ENCODE data around the gene PATJ. TPM values are rescaled to one million over a fixed set of nuclear protein-coding genes. Genes with fewer than 3 reads are reported as not detected.

Gene PATJ
- polyA plus RNA-seq, 1 of the 3 experiments (the other 2 are of a cell fraction): 3.0 TPM

DNA sequence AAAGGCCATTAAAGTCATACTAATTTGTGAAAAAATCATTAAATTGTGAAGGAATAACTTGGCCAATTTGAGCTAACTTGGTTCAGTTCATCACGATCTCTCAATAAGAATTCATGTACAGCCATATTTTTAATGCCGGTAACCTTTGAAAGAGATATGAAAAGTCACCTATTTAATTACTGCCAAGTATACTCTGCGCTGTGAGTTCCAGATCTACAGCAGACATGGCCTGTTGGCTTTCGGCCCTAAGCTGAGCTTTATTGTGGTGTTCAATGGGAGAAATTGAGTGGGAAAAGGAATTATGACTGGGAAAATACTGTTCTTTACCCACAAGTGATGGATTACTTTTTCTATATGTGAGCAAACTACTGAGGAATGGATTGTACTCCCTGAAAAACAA lies 292.5 kb downstream of the PATJ start:
- WGBS (ENCODE audit: low lambda C conversion rate): 79% methylated on average over 4 of the region's 4 CpGs

DNA sequence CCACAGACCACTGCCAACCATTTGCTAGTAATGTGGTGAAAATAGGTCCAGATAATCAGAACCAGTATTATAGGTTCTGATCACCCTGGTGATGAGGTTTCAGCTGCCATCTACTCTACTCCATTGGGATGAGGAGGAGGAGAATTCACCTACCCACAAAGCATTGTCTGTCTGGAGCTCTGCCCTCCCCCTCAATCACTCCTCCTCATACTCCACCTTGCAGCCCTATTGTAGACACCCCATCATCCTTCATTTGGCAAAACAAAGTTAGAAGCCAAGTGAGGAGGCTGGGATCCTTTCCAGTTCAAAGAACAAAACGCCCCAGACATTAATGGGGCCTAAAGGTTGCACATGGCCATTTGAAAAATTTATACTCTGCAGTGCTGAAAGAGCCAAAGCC lies 295.0 kb downstream of the PATJ start:
- H3K4me2 ChIP-seq: no peak overlapping the region
- H3K27me3 ChIP-seq (ENCODE audit: insufficient read depth): no peaks in the 10 kb centered on the region
- no peaks in the 10 kb centered on the region for H3K9me2 ChIP-seq
- ChIA-PET CTCF (interaction anchor here (1.2 to 1.8 kb wide), 2 partner anchors 12 to 45 kb away, joined by 4 to 5 read pairs; no protein-coding TSS in a partner anchor), POLR2A (no interaction called here)
- H3K27ac ChIP-seq (ENCODE audit: low read depth in 2 of 2, low read length in 1 of 2): no peak overlapping the region
- no peak for DNase-seq
- H3K4me1 ChIP-seq (ENCODE audit: control insufficient read depth in 1 of 2, insufficient read depth in 2 of 2, low read depth in 1 of 2, low read length in 1 of 2): peaks cover 0 to 4% of the 10 kb centered on the region in 2 experiments; a peak in 1 of 4 replicates
- H3F3A ChIP-seq (replicated peaks; ENCODE audit: insufficient read depth): no peaks in the 10 kb centered on the region
- H3K4me3 ChIP-seq (ENCODE audit: low read depth in 2 of 2, low read length in 1 of 2): no peak overlapping the region
- H3K36me3 ChIP-seq (replicated peaks in 1 of 2; ENCODE audit: control insufficient read depth in 1 of 2, insufficient read depth in 2 of 2, low read length in 1 of 2): no peaks in the 10 kb centered on the region
- no peaks in the 10 kb centered on the region for H3K9me3 ChIP-seq
- no peaks in the 10 kb centered on the region for H4K20me1 ChIP-seq (ENCODE audit: insufficient read depth)
- no peak overlapping the region for H2AFZ ChIP-seq (ENCODE audit: low read depth)
- H3K79me2 ChIP-seq (ENCODE audit: insufficient read depth): no peaks in the 10 kb centered on the region
- 60% methylated on average over 1 of the region's 1 CpG for WGBS (ENCODE audit: low lambda C conversion rate)
- no peak for TF ChIP-seq TAF1 (IDR thresholded peaks at IDR 0.05; ENCODE audit: borderline replicate concordance, low read depth, low read length)
- no peak for TF ChIP-seq EP300 (IDR thresholded peaks at IDR 0.05; ENCODE audit: borderline replicate concordance in 1 of 2, low read depth in 1 of 2, low read length in 1 of 2)
- no peak for TF ChIP-seq RXRA (IDR thresholded peaks at IDR 0.05; ENCODE audit: borderline replicate concordance, low read depth)
- TF ChIP-seq, protein P1, sequence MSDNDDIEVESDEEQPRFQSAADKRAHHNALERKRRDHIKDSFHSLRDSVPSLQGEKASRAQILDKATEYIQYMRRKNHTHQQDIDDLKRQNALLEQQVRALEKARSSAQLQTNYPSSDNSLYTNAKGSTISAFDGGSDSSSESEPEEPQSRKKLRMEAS (IDR thresholded peaks at IDR 0.05; ENCODE audit: low read depth): no peak
- no peak for TF ChIP-seq RAD21 (IDR thresholded peaks at IDR 0.05; ENCODE audit: low read length)
- TF ChIP-seq NRF1 (IDR thresholded peaks at IDR 0.05; ENCODE audit: low read depth, low read length): no peak
- H3K9ac ChIP-seq: no peak overlapping the region

More for the DNA sequence above, 292.5 kb downstream of the PATJ start:
- Histone ChIP-seq H3K4me1 (ENCODE audit: control insufficient read depth in 1 of 2, insufficient read depth in 2 of 2, low read depth in 1 of 2, low read length in 1 of 2) (peaks cover 0 to 4% of the 10 kb centered on the region in 2 experiments; a peak in 1 of 4 replicates), H3K9me3 (no peaks in the 10 kb centered on the region), H3K79me2 (ENCODE audit: insufficient read depth) (no peaks in the 10 kb centered on the region), H3K27me3 (ENCODE audit: insufficient read depth) (no peaks in the 10 kb centered on the region), H3F3A (replicated peaks; ENCODE audit: insufficient read depth) (no peaks in the 10 kb centered on the region), H2AFZ (ENCODE audit: low read depth) (no peak overlapping the region), H3K36me3 (replicated peaks in 1 of 2; ENCODE audit: control insufficient read depth in 1 of 2, insufficient read depth in 2 of 2, low read length in 1 of 2) (no peaks in the 10 kb centered on the region), H3K9me2 (no peaks in the 10 kb centered on the region), H3K9ac (no peak overlapping the region), H3K27ac (ENCODE audit: low read depth in 2 of 2, low read length in 1 of 2) (no peak overlapping the region), H3K4me3 (ENCODE audit: low read depth in 2 of 2, low read length in 1 of 2) (no peak overlapping the region), H3K4me2 (no peak overlapping the region), H4K20me1 (ENCODE audit: insufficient read depth) (no peaks in the 10 kb centered on the region)
- CTCF ChIA-PET: interaction anchor here (1.0 kb wide), 1 partner anchor 64 kb away, joined by 3 read pairs; no protein-coding TSS in a partner anchor
- POLR2A ChIA-PET: no interaction called here
- TF ChIP-seq EP300 (IDR thresholded peaks at IDR 0.05; ENCODE audit: borderline replicate concordance in 1 of 2, low read depth in 1 of 2, low read length in 1 of 2) (no peak), RCOR1 (IDR thresholded peaks at IDR 0.05; ENCODE audit: low read length) (no peak), TEAD4 (IDR thresholded peaks at IDR 0.05; ENCODE audit: borderline replicate concordance, insufficient read depth) (no peak)
- DNase-seq: no peak

DNA sequence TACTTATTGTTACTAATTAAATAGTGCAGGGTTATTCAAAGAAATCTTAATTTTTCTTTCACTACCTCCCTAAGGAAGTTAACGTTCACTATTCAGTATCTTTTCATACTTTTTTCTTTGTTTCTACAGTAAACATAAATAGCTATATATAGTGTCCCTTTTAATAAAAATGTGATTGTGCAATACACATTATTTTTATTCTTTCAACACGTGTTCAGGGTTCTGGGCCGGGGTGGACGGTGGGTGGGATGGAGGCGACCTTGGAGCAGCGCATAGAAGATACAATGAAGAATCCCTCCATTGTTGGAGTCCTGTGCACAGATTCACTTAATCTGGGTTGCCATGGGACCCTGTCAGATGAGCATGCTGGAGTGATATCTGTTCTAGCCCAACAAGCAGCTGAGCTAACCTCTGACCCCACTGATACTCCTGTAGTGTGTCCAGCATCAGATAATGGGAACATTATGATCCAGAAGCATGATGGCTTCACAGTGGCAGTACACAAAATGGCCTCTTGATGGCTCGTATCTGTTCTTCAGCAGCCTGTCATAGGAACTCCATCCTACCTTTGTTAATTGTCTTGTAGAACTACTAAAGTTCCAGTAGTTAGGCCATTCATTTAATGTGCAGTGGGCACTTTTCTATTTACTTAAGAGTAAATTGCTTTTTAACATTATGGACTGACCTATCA lies 296.5 kb downstream of the PATJ start:
- H3K4me1 ChIP-seq (ENCODE audit: control insufficient read depth in 1 of 2, insufficient read depth in 2 of 2, low read depth in 1 of 2, low read length in 1 of 2): no peaks in the 10 kb centered on the region; a peak in 1 of 4 replicates
- H2AFZ ChIP-seq (ENCODE audit: low read depth): no peak overlapping the region
- no peaks in the 10 kb centered on the region for H3K9me2 ChIP-seq
- H3K79me2 ChIP-seq (ENCODE audit: insufficient read depth): no peaks in the 10 kb centered on the region
- H3K4me2 ChIP-seq: no peak overlapping the region
- 84% methylated on average over 7 of the region's 7 CpGs for WGBS (ENCODE audit: low lambda C conversion rate)
- H3K4me3 ChIP-seq (ENCODE audit: low read depth in 2 of 2, low read length in 1 of 2): no peak overlapping the region
- H3K27ac ChIP-seq (ENCODE audit: low read depth in 2 of 2, low read length in 1 of 2): no peak overlapping the region
- no peaks in the 10 kb centered on the region for H3K27me3 ChIP-seq (ENCODE audit: insufficient read depth)
- TF ChIP-seq GABPA (IDR thresholded peaks at IDR 0.05; ENCODE audit: low read depth): no peak
- DNase-seq: peak; percentile 29
- no peak overlapping the region for H3K9ac ChIP-seq
- H3F3A ChIP-seq (replicated peaks; ENCODE audit: insufficient read depth): no peaks in the 10 kb centered on the region
- ChIA-PET POLR2A (no interaction called here), CTCF (interaction anchor here (1.2 kb wide), 2 partner anchors 10 to 20 kb away, joined by 3 to 4 read pairs; no protein-coding TSS in a partner anchor)
- H3K36me3 ChIP-seq (replicated peaks in 1 of 2; ENCODE audit: control insufficient read depth in 1 of 2, insufficient read depth in 2 of 2, low read length in 1 of 2): no peaks in the 10 kb centered on the region
- no peaks in the 10 kb centered on the region for H4K20me1 ChIP-seq (ENCODE audit: insufficient read depth)
- no peaks in the 10 kb centered on the region for H3K9me3 ChIP-seq

All from SK-N-SH (cell line).